ENCODE results near the gene MFSD6L. TPM values are rescaled to one million over a fixed set of nuclear protein-coding genes. Genes with fewer than 3 reads are reported as not detected.

The MFSD6L gene
- total RNA-seq, 1 donor from 2014 or later = not detected

- no peak for TF ChIP-seq CTCF (IDR thresholded peaks at IDR 0.05)
- H3K4me3 ChIP-seq = no peak overlapping the region
- H3K9me3 ChIP-seq = no peaks in the 10 kb centered on the region
- no peak overlapping the region for H3K27ac ChIP-seq
- DNase-seq (ENCODE audit: low spot score in 2 of 2) = peak in 1 of 2 donors; percentile 8
- intact Hi-C loops (cut with DNase I) = no loop called here
- no peaks in the 10 kb centered on the region for H3K36me3 ChIP-seq
- H3K27me3 ChIP-seq = no peaks in the 10 kb centered on the region
- H3K4me1 ChIP-seq = no peaks in the 10 kb centered on the region
Measured at GRCh38 chr17:8841844-8842243, 42.7 kb upstream of the MFSD6L start.

- no peak for TF ChIP-seq CTCF (IDR thresholded peaks at IDR 0.05)
- Histone ChIP-seq H3K27me3 (no peaks in the 10 kb centered on the region), H3K36me3 (no peaks in the 10 kb centered on the region), H3K9me3 (no peaks in the 10 kb centered on the region), H3K4me3 (no peak overlapping the region), H3K4me1 (no peaks in the 10 kb centered on the region), H3K27ac (no peak overlapping the region)
- peak in 1 of 2 donors; percentile 40 for DNase-seq (ENCODE audit: low spot score in 2 of 2)
- intact Hi-C loops (cut with DNase I) = no loop called here
Measured at GRCh38 chr17:8839410-8839935, 40.3 kb upstream of the MFSD6L start.

GRCh38 chr17:8838551-8839095 is 39.5 kb upstream of the MFSD6L start:
- H3K4me3 ChIP-seq = no peak overlapping the region
- peak in 1 of 2 donors; percentile 27 for DNase-seq (ENCODE audit: low spot score in 2 of 2)
- no peaks in the 10 kb centered on the region for H3K27me3 ChIP-seq
- H3K36me3 ChIP-seq = no peaks in the 10 kb centered on the region
- intact Hi-C loops (cut with DNase I) = no loop called here
- no peak overlapping the region for H3K27ac ChIP-seq
- no peaks in the 10 kb centered on the region for H3K9me3 ChIP-seq
- no peak for TF ChIP-seq CTCF (IDR thresholded peaks at IDR 0.05)
- H3K4me1 ChIP-seq = no peaks in the 10 kb centered on the region

GRCh38 chr17:8837563-8838075 is 38.5 kb upstream of the MFSD6L start:
- Histone ChIP-seq H3K27ac (no peak overlapping the region), H3K36me3 (no peaks in the 10 kb centered on the region), H3K9me3 (no peaks in the 10 kb centered on the region), H3K4me3 (no peak overlapping the region), H3K27me3 (peaks cover 4% of the 10 kb centered on the region), H3K4me1 (no peaks in the 10 kb centered on the region)
- DNase-seq (ENCODE audit: low spot score in 2 of 2) = peak in 1 of 2 donors; percentile 44
- TF ChIP-seq CTCF (IDR thresholded peaks at IDR 0.05) = no peak
- intact Hi-C loops (cut with DNase I) = no loop called here

GRCh38 chr17:8836821-8837562 is 37.8 kb upstream of the MFSD6L start:
- no peak overlapping the region for H3K4me3 ChIP-seq
- H3K27ac ChIP-seq = no peak overlapping the region
- TF ChIP-seq CTCF (IDR thresholded peaks at IDR 0.05) = no peak
- DNase-seq (ENCODE audit: low spot score in 2 of 2) = peak in 1 of 2 donors; percentile 38
- no peaks in the 10 kb centered on the region for H3K4me1 ChIP-seq
- H3K36me3 ChIP-seq = no peaks in the 10 kb centered on the region
- H3K27me3 ChIP-seq = peaks cover 5% of the 10 kb centered on the region
- no peaks in the 10 kb centered on the region for H3K9me3 ChIP-seq
- intact Hi-C loops (cut with DNase I) = no loop called here
